A549 treated with CpdA at 1 μM for 4 hours (cell line): Measurements from ENCODE around the gene PCDHA7. TPM values are rescaled to one million over a fixed set of nuclear protein-coding genes. Genes with fewer than 3 reads are reported as not detected.

Experiments used
- total RNA-seq: library from RNA; stranded (reverse); fragments of 200-300 nt; extraction: Qiagen RNA extraction; gene quantifications from 5 replicates; pipeline ENCODE4 v1.2.3, GENCODE V29; 2022; ENCODE audit warnings: low read depth

PCDHA7 gene, protein sequence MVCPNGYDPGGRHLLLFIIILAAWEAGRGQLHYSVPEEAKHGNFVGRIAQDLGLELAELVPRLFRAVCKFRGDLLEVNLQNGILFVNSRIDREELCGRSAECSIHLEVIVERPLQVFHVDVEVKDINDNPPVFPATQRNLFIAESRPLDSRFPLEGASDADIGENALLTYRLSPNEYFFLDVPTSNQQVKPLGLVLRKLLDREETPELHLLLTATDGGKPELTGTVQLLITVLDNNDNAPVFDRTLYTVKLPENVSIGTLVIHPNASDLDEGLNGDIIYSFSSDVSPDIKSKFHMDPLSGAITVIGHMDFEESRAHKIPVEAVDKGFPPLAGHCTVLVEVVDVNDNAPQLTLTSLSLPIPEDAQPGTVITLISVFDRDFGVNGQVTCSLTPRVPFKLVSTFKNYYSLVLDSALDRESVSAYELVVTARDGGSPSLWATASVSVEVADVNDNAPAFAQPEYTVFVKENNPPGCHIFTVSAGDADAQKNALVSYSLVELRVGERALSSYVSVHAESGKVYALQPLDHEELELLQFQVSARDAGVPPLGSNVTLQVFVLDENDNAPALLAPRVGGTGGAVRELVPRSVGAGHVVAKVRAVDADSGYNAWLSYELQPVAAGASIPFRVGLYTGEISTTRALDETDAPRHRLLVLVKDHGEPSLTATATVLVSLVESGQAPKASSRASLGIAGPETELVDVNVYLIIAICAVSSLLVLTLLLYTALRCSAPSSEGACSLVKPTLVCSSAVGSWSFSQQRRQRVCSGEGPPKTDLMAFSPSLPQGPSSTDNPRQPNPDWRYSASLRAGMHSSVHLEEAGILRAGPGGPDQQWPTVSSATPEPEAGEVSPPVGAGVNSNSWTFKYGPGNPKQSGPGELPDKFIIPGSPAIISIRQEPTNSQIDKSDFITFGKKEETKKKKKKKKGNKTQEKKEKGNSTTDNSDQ
- total RNA-seq: 0.08 to 0.22 TPM (median 0.13 TPM) in 5 replicates

DNA sequence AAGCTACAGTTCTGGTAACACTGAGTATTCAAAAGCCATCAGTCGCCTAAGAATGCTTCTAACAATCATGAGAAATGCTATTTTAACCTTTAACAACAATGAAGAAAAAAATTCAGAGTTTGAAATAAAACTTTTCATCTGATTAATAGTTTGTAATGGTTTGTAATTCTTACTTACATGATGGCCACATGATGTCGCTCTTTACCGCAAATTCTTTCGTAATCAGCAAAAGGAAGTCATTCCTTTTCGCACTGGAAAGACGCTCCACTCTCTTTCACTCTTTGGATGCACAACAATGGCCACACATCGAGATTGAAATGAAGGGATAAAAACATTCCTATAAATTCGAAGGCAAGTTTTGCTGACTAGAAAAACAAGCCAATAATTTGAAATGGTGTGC, at the start of gene PCDHA7:
Gene PCDHA7, plus strand, starts transcription at position 277 of the 400 bp plus-strand sequence. Its CDS starts 115 bp downstream, at position 392.

DNA sequence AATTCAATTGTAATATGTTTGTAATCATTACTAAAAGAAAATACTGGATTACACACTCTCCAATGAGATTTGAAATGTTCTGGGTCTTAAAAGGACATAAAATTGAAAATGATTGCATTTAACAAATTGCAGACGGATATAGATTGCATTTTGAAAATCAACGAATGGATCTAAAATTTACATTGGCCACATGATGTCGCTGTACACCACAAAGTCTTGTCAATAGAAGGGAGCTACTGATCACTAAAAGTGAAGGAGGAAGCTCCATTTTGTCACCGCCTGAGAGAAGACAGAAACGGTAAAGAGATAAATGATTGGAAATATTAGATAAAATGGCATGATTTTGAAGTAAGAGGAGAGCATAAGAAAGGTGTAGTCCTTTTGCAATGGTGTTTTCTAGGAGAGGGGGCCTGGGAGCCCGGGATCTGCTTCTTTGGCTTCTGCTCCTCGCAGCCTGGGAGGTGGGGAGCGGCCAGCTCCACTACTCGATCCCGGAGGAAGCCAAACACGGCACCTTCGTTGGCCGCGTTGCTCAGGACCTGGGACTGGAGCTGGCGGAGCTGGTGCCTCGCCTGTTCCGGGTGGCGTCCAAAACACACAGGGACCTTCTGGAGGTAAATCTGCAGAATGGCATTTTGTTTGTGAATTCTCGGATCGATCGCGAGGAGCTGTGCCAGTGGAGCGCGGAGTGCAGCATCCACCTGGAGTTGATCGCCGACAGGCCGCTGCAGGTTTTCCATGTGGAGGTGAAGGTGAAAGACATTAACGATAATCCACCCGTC, 48.0 kb upstream of the PCDHA7 start, which contains the start of gene PCDHA1:
Gene PCDHA1, plus strand, starts transcription at position 236 of the 782 bp plus-strand sequence.

DNA sequence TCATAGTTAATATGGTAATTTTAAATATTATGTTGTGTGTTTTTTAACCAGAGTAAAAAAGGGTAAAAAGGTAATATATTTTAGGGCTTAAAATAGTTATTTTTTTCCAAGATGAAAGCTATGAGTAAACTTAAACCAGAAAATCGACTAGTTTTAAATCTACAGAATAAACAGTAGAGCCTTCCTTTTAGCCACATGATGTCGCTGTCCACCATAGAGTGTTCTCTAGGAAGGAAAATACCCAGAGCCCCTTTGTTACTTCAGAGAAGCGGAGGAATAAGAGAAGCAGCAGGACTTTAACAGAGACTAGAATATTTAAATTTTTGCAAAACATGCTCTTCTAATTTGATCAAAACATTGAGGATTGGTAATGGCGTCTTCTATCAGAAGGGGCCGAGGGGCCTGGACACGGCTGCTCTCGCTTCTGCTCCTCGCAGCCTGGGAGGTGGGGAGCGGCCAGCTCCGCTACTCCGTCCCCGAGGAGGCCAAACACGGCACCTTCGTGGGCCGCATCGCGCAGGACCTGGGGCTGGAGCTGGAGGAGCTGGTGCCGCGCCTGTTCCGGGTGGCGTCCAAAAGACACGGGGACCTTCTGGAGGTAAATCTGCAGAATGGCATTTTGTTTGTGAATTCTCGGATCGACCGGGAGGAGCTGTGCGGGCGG, 39.3 kb upstream of the PCDHA7 start, which contains the start of gene PCDHA2:
Gene PCDHA2, plus strand, starts transcription at position 258 of the 664 bp plus-strand sequence.

DNA sequence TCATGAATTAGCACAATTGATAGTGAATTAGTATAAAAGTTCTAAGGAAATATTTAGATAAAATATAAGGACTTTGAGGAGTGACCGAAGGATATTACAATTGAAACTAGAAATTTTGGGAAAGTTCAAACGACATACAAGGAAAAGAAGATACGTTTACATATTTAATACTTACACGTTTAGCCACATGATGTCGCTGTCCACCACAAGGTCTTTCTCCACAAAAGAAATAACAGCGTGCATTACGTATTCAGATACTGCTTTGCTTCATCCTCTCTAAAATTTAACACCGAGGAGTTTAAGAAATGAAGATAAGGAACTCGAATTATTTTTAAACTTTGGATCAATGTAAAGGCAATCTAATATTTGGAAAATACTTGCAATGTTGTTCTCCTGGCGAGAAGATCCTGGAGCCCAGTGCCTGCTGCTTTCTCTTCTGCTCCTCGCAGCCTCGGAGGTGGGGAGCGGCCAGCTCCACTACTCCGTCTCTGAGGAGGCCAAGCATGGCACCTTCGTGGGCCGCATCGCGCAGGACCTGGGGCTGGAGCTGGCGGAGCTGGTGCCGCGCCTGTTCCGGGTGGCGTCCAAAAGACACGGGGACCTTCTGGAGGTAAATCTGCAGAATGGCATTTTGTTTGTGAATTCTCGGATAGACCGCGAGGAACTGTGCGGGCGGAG, 33.1 kb upstream of the PCDHA7 start, which contains the start of gene PCDHA3:
Gene PCDHA3, plus strand, starts transcription at position 242 of the 678 bp plus-strand sequence.

DNA sequence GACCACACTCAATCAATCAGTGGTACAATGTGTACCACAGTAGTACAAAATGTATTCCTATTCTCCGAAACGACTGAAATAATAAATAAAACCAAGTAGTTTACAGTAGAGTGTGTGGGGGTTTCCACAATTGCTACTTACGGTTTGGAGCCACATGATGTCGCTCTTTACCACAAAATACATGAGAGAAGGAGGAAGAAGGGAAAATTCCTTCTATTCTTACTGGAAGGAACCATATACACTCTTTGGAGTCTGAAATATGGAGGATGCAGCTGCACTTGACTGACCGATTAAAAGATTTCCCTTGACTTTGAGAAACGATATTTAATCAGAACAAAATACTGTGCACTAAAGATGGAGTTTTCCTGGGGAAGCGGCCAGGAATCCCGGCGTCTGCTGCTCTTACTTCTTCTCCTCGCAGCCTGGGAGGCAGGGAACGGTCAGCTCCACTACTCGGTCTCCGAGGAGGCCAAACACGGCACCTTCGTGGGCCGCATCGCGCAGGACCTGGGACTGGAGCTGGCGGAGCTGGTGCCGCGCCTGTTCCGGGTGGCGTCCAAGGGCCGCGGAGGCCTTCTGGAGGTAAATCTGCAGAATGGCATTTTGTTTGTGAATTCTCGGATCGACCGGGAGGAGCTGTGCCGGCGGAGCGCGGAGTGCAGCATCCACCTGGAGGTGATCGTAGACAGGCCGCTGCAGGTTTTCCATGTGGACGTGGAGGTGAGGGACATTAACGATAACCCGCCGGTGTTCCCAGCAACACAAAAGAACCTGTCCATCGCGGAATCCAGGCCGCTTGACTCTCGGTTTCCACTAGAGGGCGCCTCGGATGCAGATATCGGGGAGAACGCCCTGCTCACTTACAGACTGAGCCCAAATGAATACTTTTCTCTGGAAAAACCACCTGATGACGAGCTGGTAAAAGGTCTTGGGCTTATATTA, 27.0 kb upstream of the PCDHA7 start, which contains the start of gene PCDHA4:
Gene PCDHA4, plus strand, starts transcription at position 235 of the 942 bp plus-strand sequence.

DNA sequence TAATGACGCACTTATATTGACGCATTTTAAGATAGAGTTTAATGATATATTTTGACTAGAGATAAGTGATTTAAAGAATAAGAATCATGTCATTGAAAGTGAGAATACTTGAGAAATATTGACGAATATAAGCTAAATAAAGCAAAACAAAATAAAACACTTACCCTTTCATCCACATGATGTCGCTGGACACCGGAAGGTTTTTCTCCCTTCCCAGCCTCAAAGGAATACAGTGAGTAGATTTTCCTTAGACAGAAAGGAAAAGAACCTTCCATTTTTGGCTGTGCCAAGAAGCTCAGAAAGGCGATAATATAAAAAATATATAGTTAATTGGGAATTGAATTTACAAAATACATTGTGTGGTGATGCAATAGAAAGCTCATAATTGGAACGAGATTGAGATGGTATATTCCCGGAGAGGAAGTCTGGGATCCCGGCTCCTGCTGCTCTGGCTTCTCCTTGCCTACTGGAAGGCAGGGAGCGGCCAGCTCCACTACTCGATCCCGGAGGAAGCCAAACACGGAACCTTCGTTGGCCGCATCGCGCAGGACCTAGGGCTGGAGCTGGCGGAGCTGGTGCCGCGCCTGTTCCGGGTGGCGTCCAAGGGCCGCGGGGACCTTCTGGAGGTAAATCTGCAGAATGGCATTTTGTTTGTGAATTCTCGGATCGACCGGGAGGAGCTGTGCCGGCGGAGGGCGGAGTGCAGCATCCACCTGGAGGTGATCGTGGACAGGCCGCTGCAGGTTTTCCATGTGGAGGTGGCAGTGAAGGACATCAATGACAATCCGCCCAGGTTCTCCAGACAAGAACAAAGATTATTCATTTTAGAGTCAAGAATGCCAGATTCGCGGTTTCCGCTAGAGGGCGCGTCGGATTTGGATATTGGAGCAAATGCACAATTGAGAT, 12.4 kb upstream of the PCDHA7 start, which contains the start of gene PCDHA5:
Gene PCDHA5, plus strand, starts transcription at position 239 of the 906 bp plus-strand sequence.

DNA sequence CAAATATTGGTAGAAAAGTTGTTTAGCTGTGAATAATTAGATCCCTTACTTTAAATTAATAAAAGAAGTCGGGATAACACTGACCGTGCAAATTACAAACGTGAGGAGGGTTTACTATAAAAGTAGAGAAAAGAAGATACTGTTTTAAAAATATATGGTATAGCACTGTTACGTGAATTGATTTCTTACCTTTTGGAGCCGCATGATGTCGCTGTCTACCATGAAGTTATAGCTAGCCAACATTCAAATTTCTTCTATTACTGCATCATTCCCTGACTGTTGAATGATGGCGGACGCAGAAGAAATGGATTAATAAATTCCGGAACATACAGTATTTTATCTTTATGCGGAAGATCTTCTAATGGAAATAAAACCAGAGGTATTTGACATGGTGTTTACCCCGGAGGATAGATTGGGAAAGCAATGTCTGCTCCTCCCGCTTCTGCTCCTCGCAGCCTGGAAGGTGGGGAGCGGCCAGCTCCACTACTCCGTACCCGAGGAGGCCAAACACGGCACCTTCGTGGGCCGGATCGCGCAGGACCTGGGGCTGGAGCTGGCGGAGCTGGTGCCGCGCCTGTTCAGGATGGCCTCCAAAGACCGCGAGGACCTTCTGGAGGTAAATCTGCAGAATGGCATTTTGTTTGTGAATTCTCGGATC, 6.2 kb upstream of the PCDHA7 start, which contains the start of gene PCDHA6:
Gene PCDHA6, plus strand, starts transcription at position 257 of the 658 bp plus-strand sequence. Its CDS starts 132 bp downstream, at position 389.

DNA sequence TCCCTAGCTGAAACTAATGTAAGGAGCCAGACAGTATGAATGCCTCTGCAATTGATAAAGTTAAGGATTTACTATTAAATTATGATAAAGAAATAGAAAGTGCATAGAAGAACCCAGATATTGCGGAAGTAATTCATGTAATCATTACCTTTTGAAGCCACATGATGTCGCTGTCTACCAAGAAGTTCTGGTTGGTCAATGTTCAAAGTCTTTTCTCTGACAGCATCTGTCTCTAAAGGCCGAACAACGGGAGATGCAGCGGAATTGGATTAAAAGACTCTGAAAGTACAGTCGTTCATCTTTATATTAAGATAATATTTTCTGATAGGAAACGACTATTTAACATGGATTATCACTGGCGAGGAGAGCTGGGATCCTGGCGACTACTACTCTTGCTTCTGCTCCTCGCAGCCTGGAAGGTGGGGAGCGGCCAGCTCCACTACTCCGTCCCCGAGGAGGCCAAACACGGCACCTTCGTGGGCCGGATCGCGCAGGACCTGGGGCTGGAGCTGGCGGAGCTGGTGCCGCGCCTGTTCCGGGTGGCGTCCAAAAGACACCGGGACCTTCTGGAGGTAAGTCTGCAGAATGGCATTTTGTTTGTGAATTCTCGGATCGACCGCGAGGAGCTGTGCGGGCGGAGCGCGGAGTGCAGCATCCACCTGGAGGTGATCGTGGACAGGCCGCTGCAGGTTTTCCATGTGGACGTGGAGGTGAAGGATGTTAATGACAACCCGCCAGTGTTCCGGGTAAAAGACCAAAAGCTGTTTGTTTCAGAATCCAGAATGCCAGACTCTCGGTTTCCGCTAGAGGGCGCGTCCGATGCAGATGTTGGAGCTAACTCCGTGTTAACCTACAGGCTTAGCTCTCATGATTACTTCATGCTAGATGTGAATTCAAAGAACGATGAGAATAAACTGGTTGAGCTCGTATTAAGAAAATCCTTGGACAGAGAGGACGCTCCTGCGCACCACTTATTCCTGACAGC, 7.2 kb downstream of the PCDHA7 start, which contains the start of gene PCDHA8:
Gene PCDHA8, plus strand, starts transcription at position 210 of the 985 bp plus-strand sequence. Its CDS starts 135 bp downstream, at position 345.

DNA sequence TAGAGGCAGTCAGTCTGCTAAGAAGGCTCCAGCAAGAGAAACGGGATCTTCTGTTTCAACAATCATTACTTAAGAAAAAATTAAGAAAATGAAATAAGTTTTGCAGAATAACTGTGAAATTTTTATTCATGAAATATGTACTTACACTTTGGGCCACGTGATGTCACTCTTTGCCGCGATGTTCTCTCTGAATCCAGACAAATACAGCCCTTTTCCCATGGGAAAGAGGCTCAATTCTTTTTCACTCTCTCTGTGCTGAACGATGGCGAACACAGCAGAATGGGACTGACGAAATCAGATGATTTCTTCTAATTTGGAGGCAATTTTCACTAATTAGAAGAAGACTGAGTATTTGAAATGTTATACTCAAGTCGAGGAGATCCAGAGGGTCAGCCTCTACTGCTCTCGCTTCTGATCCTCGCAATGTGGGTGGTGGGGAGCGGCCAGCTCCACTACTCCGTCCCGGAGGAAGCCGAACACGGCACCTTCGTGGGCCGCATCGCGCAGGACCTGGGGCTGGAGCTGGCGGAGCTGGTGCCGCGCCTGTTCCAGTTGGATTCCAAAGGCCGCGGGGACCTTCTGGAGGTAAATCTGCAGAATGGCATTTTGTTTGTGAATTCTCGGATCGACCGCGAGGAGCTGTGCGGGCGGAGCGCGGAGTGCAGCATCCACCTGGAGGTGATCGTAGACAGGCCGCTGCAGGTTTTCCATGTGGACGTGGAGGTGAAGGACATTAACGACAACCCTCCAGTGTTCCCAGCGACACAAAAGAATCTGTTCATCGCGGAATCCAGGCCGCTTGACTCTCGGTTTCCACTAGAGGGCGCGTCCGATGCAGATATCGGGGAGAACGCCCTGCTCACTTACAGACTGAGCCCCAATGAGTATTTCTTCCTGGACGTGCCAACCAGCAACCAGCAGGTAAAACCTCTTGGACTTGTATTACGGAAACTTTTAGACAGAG, 14.4 kb downstream of the PCDHA7 start, which contains the start of gene PCDHA9:
Gene PCDHA9, plus strand, starts transcription at position 244 of the 964 bp plus-strand sequence. Its CDS starts 114 bp downstream, at position 358.

DNA sequence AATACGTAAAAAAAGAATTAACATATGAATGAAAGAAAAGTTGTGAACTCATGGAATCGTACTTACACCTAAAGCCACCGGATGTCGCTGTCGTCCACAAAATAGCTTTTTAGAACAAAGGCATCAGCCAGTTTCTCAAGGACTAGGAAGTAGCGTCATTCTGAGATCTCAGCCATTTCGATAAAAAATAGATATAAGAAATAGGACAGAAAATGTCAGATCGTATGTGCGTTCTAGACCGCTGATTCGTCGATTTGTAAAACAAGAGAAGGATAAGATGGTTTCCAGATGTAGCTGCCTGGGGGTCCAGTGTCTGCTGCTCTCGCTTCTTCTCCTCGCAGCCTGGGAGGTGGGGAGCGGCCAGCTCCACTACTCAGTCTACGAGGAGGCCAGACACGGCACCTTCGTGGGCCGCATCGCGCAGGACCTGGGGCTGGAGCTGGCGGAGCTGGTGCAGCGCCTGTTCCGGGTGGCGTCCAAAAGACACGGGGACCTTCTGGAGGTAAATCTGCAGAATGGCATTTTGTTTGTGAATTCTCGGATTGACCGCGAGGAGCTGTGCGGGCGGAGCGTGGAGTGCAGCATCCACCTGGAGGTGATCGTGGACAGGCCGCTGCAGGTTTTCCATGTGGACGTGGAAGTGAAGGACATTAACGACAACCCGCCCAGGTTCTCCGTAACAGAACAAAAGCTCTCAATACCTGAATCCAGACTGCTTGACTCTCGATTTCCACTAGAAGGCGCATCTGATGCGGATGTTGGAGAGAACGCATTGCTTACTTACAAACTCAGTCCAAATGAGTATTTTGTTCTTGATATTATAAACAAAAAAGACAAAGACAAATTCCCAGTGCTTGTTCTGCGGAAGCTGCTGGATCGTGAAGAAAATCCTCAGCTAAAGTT, 22.0 kb downstream of the PCDHA7 start, which contains the start of gene PCDHA10:
Gene PCDHA10, plus strand, starts transcription at position 126 of the 903 bp plus-strand sequence. Its CDS starts 152 bp downstream, at position 278.

DNA sequence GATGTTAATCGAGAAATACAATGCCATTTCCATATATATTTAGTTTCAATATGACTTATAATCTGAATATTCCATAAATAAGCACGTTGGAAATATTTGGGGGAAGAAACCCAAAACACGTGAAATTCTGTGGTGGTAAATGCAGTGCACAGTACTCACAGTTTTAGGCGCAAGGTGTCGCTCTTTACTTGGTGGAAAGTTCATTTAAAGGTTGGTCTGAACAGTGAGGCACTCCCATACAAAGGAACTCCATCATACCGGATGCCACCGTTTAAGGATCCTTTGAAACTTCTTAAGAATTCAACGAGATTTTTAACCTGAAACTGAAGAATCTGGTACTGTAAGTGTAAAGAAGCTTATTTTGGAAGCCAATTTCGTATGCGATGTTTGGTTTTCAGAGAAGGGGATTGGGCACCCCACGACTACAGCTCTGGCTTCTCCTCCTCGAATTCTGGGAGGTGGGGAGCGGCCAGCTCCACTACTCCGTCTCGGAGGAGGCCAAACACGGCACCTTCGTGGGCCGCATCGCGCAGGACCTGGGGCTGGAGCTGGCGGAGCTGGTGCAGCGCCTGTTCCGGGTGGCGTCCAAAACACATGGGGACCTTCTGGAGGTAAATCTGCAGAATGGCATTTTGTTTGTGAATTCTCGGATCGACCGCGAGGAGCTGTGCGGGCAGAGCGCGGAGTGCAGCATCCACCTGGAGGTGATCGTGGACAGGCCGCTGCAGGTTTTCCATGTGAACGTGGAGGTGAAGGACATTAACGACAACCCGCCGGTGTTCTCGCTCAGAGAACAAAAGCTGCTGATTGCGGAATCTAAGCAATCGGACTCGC, 34.9 kb downstream of the PCDHA7 start, which contains the start of gene PCDHA11:
Gene PCDHA11, plus strand, starts transcription at position 237 of the 834 bp plus-strand sequence. Its CDS starts 147 bp downstream, at position 384.

